Measurements from ENCODE around the gene PDE4B.

Gene PDE4B

GRCh38 chr1:65890201-65890843 lies 97.6 kb downstream of the PDE4B start:
- no peak for DNase-seq

GRCh38 chr1:65894738-65895605 lies 102.3 kb downstream of the PDE4B start:
- DNase-seq = no peak

- no peak for DNase-seq
These were observed 104.0 kb downstream of the PDE4B start for GRCh38 chr1:65896721-65897120.

- no peak for DNase-seq
These were observed 104.8 kb downstream of the PDE4B start for GRCh38 chr1:65897485-65897884.

GRCh38 chr1:65904681-65905083 lies 112.0 kb downstream of the PDE4B start:
- DNase-seq = no peak

- DNase-seq = no peak
These were observed 117.7 kb downstream of the PDE4B start for GRCh38 chr1:65910432-65910831.

- no peak for DNase-seq
These were observed 119.0 kb downstream of the PDE4B start for GRCh38 chr1:65911679-65912078.

GRCh38 chr1:65918564-65918963 lies 125.9 kb downstream of the PDE4B start:
- no peak for DNase-seq

- no peak for DNase-seq
These were observed 128.8 kb downstream of the PDE4B start for GRCh38 chr1:65921446-65921845.

GRCh38 chr1:65924471-65924870 lies 131.8 kb downstream of the PDE4B start:
- DNase-seq = no peak

GRCh38 chr1:65938506-65938905 lies 145.8 kb downstream of the PDE4B start:
- DNase-seq = no peak

GRCh38 chr1:65939191-65939590 lies 146.5 kb downstream of the PDE4B start:
- DNase-seq = no peak

GRCh38 chr1:65939636-65940035 lies 146.9 kb downstream of the PDE4B start:
- DNase-seq = no peak

GRCh38 chr1:65940126-65940525 lies 147.4 kb downstream of the PDE4B start:
- DNase-seq = no peak

- no peak for DNase-seq
These were observed 149.8 kb downstream of the PDE4B start for GRCh38 chr1:65942476-65942875.

- no peak for DNase-seq
These were observed 153.7 kb downstream of the PDE4B start for GRCh38 chr1:65946376-65946775.

- DNase-seq = no peak
These were observed 154.3 kb downstream of the PDE4B start for GRCh38 chr1:65946960-65947359.

- DNase-seq = no peak
These were observed 156.0 kb downstream of the PDE4B start for GRCh38 chr1:65948609-65949229.

GRCh38 chr1:65949230-65949626 lies 156.5 kb downstream of the PDE4B start:
- no peak for DNase-seq

- DNase-seq = no peak
These were observed 157.2 kb downstream of the PDE4B start for GRCh38 chr1:65949933-65950332.

GRCh38 chr1:65952696-65953095 lies 160.0 kb downstream of the PDE4B start:
- no peak for DNase-seq

- no peak for DNase-seq
These were observed 160.5 kb downstream of the PDE4B start for GRCh38 chr1:65953170-65953569.

GRCh38 chr1:65955071-65955470 lies 162.4 kb downstream of the PDE4B start:
- DNase-seq = no peak

- no peak for DNase-seq
These were observed 162.8 kb downstream of the PDE4B start for GRCh38 chr1:65955503-65955902.
